Fibroblast of skin of back (primary cell): ENCODE results near the gene ABHD2.

Experiments used
- DNase-seq: peaks from one replicate; pipeline ENCODE4 v3.0.0-alpha.2; 2013

ABHD2 gene

GRCh38 chr15:89167267-89168176, 79.3 kb downstream of the ABHD2 start:
- peak; percentile 71 for DNase-seq

DNA sequence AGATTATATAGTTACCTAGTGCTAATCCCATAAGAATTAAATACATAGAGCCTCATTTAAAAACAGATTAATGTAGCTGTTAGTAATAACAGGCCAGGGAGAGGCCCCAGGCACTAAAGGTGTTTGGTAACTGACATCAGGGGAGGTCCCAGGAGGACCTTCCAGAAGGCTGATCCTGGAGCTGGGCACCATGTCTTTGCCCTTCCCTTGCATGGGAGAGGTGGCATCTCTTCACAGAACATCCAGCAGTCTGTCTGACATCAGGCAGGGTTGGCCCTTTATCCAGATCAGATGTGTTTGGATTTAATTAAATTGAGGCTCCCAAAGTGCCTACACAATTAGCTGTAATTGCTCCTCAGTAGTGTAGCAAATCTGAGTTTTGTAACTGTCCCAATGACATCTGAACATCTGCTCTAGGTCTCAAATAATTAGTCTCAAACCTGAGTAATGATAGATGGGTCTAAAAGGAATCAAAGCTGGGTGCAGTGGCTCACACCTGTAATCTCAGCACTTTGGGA, 80.1 kb downstream of the ABHD2 start:
- no peak for DNase-seq

- DNase-seq = no peak
Observed at GRCh38 chr15:89170364-89170763, 82.1 kb downstream of the ABHD2 start.

DNA sequence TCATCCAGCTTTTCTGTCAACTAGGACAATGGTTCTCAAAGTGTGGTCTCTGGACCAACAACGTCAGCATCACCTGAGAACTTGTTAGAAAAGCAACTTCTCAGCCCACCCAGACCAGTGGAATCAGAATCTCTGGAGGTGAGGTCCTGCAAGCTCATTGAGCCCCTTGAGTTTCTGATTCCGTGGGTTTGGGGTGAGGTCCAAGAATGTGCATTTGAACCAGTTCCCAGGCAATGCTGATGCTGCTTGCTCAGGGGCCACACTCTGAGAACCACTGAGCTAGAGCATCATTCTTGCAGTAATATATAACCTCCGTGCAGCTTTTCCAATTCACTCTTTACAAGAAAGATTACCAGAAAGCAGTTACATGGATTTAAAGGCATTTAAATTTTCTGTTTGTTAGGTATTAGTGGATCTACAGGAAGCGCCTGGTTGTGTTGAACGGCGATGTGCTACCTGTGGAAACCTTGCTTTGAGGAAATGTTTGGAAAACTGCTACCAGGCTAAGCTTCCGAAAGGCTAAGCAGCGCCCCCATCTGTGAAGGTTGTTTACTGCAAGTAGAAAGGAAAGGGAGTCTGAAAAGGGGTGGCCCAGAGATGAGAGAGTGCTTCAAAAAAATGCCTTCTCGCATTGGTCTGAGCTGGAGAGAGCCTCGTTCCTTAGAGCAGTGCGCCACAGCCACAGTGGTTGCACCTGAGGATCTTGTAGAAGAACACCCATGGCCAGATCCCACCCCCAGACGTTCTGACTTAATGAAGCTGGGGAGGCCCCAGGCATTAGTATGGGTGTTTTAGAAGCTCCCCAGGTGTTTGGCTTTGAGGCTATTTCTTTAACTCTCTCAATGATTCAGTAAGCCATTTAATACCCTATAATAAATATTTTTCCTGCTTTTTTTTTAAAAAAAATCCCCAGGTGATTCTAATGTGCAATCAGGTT, 83.1 kb downstream of the ABHD2 start:
- DNase-seq = peak; percentile 41

DNA sequence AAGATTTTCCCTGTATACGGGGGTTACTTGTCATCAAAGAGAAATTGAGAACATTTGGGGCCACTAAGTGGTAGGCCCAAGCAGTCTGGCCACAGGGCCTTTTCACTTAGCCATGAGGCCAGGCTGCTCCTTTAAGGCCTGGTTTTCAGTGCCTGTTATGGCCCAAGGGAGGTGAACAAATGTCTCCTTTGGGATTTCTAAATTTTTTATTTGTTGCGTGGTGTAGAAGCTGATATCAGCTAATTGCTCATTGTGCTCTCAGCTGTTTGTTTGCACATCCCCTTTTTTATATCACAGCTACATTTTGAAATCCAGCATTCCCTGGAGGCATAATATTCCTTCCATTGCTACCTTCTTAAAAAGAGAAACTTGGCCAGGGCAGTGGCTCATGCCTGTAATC, 84.7 kb downstream of the ABHD2 start:
- no peak for DNase-seq

GRCh38 chr15:89174476-89174875, 86.2 kb downstream of the ABHD2 start:
- DNase-seq = no peak

DNA sequence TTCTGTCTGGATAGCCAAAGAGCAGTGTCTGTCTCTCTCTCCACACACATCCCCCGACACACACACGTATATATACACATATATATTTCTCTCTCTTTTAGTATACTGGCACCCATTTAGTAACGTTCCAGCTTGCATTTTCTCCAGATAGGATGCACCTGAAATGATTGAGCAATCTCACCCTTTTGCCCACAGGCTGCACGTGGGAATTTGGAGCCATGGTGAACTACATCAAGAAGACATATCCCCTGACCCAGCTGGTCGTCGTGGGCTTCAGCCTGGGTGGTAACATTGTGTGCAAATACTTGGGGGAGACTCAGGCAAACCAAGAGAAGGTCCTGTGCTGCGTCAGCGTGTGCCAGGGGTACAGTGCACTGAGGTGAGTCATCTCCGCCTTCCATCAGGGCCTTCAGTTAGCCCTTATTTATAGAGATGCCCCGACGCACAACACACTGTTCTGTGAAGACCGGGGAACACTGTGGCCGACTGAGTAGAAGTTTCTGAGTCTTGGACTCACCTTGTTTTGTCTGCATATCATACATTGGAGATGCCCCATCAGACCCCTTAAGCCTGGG, 87.4 kb downstream of the ABHD2 start:
- no peak for DNase-seq

DNA sequence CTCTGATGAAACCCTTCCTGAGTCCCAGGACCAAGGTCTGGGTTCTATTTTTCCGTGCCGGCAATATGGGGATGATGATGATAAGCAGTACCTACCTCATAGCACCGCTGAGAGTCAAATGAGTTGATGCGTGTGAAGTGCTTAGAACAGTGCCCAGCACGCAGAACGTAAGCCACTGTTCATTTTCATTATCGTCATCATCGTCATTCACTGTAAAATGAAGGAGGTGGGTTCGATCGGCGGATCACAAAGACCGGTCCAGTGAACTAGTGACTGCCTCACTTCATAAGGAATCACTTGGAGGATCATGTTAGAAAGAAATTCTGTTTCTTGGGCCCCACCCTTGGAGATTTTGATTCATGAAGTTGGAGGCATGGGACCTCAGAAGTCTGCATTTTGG, 88.9 kb downstream of the ABHD2 start:
- DNase-seq = no peak

DNA sequence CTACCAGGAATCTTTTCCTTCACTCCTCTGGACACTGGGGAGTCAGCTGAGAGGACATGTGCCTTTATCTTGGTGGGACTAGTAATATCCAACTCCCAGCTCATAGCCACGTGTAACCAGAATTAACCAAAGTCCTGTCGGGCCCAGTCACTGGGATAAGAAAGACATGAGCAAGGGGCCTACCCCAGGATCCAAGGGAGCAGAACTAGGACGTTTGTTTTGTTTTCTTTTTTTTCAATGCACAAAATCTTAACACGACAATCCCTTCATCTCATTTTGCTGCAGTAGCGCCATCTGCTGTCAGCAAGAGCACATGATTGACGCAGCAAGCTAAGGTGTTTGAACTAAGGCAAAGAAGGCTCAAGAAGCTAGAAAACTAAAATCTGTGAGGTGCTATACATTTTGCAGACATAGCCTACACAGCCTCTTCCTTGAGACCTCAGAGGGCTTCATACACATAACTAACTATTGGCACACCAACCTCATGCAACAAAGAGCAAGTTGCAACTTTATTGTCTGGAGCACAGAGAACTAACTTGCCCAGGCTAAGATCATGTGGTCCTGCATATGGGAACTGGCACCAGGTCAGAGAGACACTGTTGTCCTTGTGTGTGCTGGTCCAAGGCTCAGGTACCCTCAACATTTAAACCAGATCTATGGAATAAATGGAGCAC, 89.5 kb downstream of the ABHD2 start:
- DNase-seq = peak; percentile 81

DNA sequence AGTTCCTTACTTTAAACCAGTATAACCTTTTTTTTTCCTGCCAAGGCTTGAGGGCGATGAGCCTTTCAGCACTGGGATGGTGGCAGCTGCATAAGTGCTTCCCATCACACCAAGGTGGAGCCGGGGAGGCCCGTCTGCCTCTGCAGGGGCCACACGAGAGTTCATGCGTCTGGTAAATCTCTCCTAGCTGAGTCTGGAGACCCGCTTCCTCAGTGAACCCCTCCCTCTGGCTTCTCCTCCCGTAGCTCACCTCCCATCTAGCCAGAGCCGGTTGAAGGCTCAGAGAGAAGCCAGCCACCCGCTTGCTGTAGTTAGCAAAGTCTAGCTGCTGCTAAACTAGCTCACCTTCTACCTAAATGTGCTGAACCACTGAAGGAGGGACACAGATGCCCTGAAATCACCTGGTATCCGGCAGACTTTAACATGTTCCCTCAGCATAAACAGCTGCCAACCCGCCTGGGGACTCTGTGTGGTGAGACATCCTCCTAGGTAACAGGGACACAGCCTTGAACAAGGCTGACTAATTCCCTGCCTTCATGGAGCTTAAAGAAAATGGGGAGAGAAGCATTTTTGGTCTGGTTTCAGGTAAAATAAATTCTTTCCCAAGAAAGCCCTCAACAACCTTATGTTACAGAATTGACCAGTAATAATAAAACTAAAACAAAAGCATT, 90.2 kb downstream of the ABHD2 start:
- DNase-seq = no peak

- DNase-seq = peak; percentile 48
Observed at GRCh38 chr15:89179966-89180875, 92.0 kb downstream of the ABHD2 start.

DNA sequence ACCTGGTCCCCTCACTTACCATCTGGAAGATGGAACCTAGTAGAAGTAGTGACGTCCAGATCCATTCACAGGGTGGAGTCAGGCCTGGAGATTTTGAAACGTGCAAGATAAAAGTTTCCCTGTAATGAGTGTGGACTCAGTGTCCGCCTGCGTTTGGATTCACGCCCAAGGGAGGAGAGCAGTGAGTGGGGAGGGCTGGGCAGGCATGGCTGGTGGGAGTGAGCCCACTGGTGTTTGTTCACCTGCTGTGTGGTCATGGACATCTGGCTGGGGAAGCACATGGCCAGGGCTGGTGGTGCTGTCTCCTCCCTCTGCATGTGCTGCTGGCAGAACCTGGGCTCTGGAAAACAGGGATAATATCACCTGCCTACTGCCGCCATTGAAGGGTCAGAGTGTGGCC, 96.1 kb downstream of the ABHD2 start:
- DNase-seq = no peak

DNA sequence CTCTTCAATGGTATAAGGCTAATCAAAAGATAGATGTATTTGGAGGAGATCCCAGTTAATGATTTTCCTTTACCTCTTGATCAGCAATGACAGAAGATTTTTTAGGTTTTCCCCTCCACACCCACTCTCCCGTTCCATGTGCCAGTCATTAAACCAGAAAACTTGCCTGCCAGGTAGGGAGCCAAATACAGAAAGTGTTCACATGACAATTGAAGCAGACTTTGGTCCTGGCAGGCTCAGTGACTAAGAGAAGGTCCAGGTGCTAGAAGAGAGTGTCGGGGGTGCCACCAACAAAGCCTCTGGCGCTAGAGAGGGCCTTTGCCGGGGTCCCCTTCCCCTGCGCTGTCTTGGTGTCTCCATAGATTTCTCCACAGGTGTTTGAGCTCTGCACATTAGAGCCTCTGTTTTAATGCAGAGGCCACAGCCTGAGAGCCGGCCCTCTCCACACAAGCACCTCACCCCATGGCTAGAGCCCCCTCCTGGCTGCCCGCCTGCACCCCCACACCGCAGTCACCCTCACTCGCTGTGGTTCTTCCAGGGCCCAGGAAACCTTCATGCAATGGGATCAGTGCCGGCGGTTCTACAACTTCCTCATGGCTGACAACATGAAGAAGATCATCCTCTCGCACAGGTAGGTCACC, 96.8 kb downstream of the ABHD2 start:
- DNase-seq = no peak

DNA sequence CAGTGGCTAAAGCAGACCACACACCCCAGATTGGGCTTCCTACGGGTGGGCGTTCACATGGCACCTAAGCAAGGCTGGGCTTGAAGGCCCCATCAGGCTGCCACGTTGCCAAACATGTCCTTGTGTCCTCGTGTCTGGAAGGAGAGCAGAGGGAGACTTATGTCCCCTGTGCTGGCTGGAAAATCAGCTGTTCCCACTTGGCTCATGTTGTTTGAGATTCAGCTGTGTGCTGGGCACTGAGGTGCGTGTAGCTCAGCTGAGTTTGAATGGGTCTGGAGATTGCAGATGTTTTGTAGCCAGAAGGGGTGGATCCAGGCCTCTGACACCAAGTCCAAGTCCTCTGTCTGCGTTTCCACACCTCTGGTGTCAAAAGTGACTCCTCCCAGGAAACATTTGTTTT, 98.5 kb downstream of the ABHD2 start:
- DNase-seq = no peak

DNA sequence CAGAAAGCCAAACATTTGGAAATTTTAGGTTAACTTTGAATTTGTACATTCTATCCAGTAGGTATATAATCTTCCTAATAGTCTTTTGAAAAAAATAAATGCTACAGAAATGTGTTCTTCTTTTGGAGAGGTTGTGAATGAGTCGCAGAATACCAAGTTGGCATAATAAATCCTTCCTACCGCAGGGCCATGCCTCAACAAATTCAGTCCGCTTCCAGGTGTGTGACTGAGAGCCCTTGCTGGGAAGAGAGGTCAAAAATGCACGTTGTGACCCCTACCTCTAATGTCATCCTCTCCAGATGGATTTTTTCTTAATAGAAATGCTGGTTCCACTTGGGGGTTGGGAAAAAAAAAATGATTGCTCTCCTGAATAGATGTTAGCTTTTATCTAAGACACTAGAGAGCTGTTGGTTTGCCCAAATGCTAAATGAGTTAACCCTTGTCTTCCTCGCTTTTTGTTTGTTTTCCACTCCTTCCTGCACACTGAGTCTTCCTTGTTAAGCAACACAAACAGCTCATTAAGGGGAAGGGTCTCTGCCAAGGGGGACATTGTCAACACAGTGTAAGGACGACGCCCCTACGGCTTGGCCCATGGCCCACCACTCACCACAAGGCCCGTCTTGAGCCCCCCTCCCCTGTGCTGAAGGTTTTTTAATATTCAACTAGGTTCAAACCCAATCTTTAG, 99.2 kb downstream of the ABHD2 start:
- no peak for DNase-seq

DNA sequence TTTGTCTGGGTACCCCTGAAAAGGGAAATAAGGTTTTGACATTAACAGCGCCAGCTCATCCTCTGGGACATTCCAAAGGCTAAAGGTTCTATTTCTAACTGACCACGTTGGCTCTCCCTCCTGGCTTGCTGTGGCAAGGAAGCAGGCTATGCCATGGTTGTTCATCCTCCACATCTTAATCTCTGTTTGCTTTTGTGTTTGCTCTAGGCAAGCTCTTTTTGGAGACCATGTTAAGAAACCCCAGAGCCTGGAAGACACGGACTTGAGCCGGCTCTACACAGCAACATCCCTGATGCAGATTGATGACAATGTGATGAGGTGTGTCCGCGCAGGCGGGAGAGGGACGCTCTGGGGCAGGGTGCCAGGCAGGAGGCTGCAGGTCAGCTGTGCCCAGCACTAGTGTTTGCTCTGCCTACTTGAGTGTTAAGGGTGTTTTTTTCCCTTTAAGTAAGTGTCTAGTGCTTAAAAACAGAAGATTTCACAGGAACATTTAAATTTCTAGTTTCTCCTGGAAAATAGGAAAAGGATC, 99.8 kb downstream of the ABHD2 start:
- DNase-seq = no peak

GRCh38 chr15:89192136-89192535, 103.9 kb downstream of the ABHD2 start:
- no peak for DNase-seq

- peak; percentile 53 for DNase-seq
Observed at GRCh38 chr15:89192766-89193165, 104.5 kb downstream of the ABHD2 start.

DNA sequence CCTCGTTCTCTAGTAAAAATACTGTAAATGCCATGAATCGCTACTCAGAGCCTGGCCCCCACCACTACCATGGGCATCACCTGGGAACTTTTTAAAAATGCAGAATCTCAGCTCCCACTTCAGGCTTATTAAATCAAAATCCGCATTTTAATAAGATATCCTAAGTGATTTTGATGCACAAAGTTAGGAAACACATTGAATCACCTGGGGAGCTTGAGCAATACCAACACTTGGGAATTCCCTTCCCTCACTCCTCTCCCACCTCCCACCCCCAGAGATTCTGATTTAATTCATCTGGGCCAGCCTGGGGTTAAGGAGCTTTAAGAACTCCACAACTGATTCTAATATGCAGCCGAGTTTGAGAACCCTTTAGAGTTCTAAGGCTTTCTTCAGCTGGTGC, 106.4 kb downstream of the ABHD2 start:
- DNase-seq = no peak
